HG03108 (cell line): ENCODE measurements around the gene DTNA.
"Not testable (repeated sequence)": the region's sequence is repeated elsewhere in the genome, so short reads cannot be mapped to it uniquely, and the experiment has no call there.

Source experiments
- ATAC-seq: cut with Tn5 transposase; IDR thresholded peaks from one replicate; pipeline ENCODE4 v1.9.1; 2021; ENCODE audit warnings: moderate library complexity; ENCODE audit not compliant: unreplicated experiment

The DTNA gene

GRCh38 chr18:34723143-34723542 lies 13.0 kb downstream of the DTNA start:
- ATAC-seq, result no peak

GRCh38 chr18:34725737-34726136 lies 15.6 kb downstream of the DTNA start:
- not testable (repeated sequence) for ATAC-seq

- no peak for ATAC-seq
Measured at GRCh38 chr18:34726286-34727004, 16.3 kb downstream of the DTNA start.

GRCh38 chr18:34729264-34729663 lies 19.2 kb downstream of the DTNA start:
- no peak for ATAC-seq

- ATAC-seq, result no peak
Measured at GRCh38 chr18:34729740-34730355, 19.8 kb downstream of the DTNA start.

GRCh38 chr18:34730774-34731173 lies 20.7 kb downstream of the DTNA start:
- no peak for ATAC-seq

- ATAC-seq, result no peak
Measured at GRCh38 chr18:34734056-34734455, 24.0 kb downstream of the DTNA start.

GRCh38 chr18:34734526-34734925 lies 24.4 kb downstream of the DTNA start:
- not testable (repeated sequence) for ATAC-seq

- no peak for ATAC-seq
Measured at GRCh38 chr18:34738175-34738894, 28.2 kb downstream of the DTNA start.

GRCh38 chr18:34740101-34740500 lies 30.0 kb downstream of the DTNA start:
- ATAC-seq, result no peak

GRCh38 chr18:34740724-34741123 lies 30.6 kb downstream of the DTNA start:
- no peak for ATAC-seq

GRCh38 chr18:34741401-34741800 lies 31.3 kb downstream of the DTNA start:
- ATAC-seq, result no peak

- no peak for ATAC-seq
Measured at GRCh38 chr18:34742891-34743341, 32.8 kb downstream of the DTNA start.

- no peak for ATAC-seq
Measured at GRCh38 chr18:34744569-34744968, 34.5 kb downstream of the DTNA start.

- ATAC-seq, result no peak
Measured at GRCh38 chr18:34746614-34747013, 36.5 kb downstream of the DTNA start.

GRCh38 chr18:34749721-34750120 lies 39.6 kb downstream of the DTNA start:
- no peak for ATAC-seq

- no peak for ATAC-seq
Measured at GRCh38 chr18:34752056-34752455, 42.0 kb downstream of the DTNA start.

- ATAC-seq, result no peak
Measured at GRCh38 chr18:34754300-34754699, 44.2 kb downstream of the DTNA start.

- ATAC-seq, result no peak
Measured at GRCh38 chr18:34757666-34758065, 47.6 kb downstream of the DTNA start.

- no peak for ATAC-seq
Measured at GRCh38 chr18:34758378-34758948, 48.4 kb downstream of the DTNA start.

GRCh38 chr18:34760444-34760843 lies 50.3 kb downstream of the DTNA start:
- no peak for ATAC-seq

- ATAC-seq, result no peak
Measured at GRCh38 chr18:34764451-34764850, 54.4 kb downstream of the DTNA start.
